Ascending aorta (tissue), 2 donors: ENCODE data around the gene FRMD3. TPM values are rescaled to one million over a fixed set of nuclear protein-coding genes. Genes with fewer than 3 reads are reported as not detected.
A peak's percentile ranks its signal among the peaks of the same experiment; 100 is the strongest.

Experiments
- DNase-seq, 2 donors: peaks; one replicate each; pipeline ENCODE4 v3.0.0-alpha.2; 2019; ENCODE audit warnings: low spot score in 2 of 2
- H3K27ac ChIP-seq, 2 donors: fragments of 200-600 bp; sonication (generic); one replicate each; pipeline ENCODE4 v1.5.1; 2016 to 2017; ENCODE audit warnings: mild to moderate bottlenecking in 1 of 2
- H3K27me3 ChIP-seq: fragments of 200-600 bp; sonication (generic); one replicate; pipeline ENCODE4 v1.5.1; 2017
- H3K36me3 ChIP-seq, 2 donors: fragments of 200-600 bp; sonication (generic); one replicate each; pipeline ENCODE4 v1.5.1; 2016
- H3K4me1 ChIP-seq, 2 donors: fragments of 200-600 bp; sonication (generic); one replicate each; pipeline ENCODE4 v1.5.1; 2016 to 2017; ENCODE audit warnings: mild to moderate bottlenecking in 1 of 2
- H3K4me3 ChIP-seq, 2 donors: fragments of 200-600 bp; sonication (generic); one replicate each; pipeline ENCODE4 v1.5.1; 2016 to 2017; ENCODE audit warnings: mild to moderate bottlenecking in 1 of 2
- H3K9me3 ChIP-seq, 2 donors: fragments of 200-600 bp; sonication (generic); one replicate each; pipeline ENCODE4 v1.5.1; 2016
- CTCF ChIP-seq, 3 experiments: fragments of 200-600 bp in 2 of 3; fragments of 450-650 bp in 1 of 3; sonication (generic) in 2 of 3; IDR thresholded peaks; one replicate each; pipeline ENCODE4 v1.5.1; 2016 to 2019; ENCODE audit warnings: antibody characterized with exemption in 3 of 3, mild to moderate bottlenecking in 1 of 3, moderate library complexity in 1 of 3
- intact Hi-C: fragments of 100-400 bp; cut with DNase I; formaldehyde crosslinking; loops from one replicate; pipeline ENCODE4 v1.15.1; 2023
- total RNA-seq: library from RNA; depleted of rRNA; stranded (reverse); fragments of >200 nt; gene quantifications from one replicate; pipeline ENCODE4 v1.1.0, GENCODE V29; 2016

The FRMD3 gene
- total RNA-seq, 1 donor from 2014 or later, result 8.5 TPM

- Histone ChIP-seq H3K27ac (peak overlapping the region in 1 of 2 donors; percentile 9), H3K4me3 (no peak overlapping the region), H3K36me3 (no peaks in the 10 kb centered on the region), H3K9me3 (no peaks in the 10 kb centered on the region), H3K27me3 (no peaks in the 10 kb centered on the region), H3K4me1 (peaks cover 0 to 23% of the 10 kb centered on the region in 2 donors)
- intact Hi-C loops, result no loop called here
- no peak for DNase-seq
- no peak for TF ChIP-seq CTCF (IDR thresholded peaks at IDR 0.05)
Measured at GRCh38 chr9:83432877-83433550, 105.2 kb downstream of the FRMD3 start.

- Histone ChIP-seq H3K9me3 (no peaks in the 10 kb centered on the region), H3K4me3 (no peak overlapping the region), H3K4me1 (peaks cover 0 to 24% of the 10 kb centered on the region in 2 donors), H3K27me3 (no peaks in the 10 kb centered on the region), H3K36me3 (no peaks in the 10 kb centered on the region), H3K27ac (peak overlapping the region; percentile 47 to 58)
- no peak for TF ChIP-seq CTCF (IDR thresholded peaks at IDR 0.05)
- intact Hi-C loops, result no loop called here
- peak in 1 of 2 donors; percentile 92 for DNase-seq
Measured at GRCh38 chr9:83432104-83432627, 106.0 kb downstream of the FRMD3 start.

GRCh38 chr9:83431101-83432060, 106.8 kb downstream of the FRMD3 start:
- peak in 1 of 2 donors; percentile 77 for DNase-seq
- no peaks in the 10 kb centered on the region for H3K27me3 ChIP-seq
- no peak for TF ChIP-seq CTCF (IDR thresholded peaks at IDR 0.05)
- no peak overlapping the region for H3K4me3 ChIP-seq
- no peaks in the 10 kb centered on the region for H3K36me3 ChIP-seq
- H3K9me3 ChIP-seq, result no peaks in the 10 kb centered on the region
- peak overlapping the region; percentile 47 to 58 for H3K27ac ChIP-seq
- intact Hi-C loops, result no loop called here
- peaks cover 0 to 29% of the 10 kb centered on the region in 2 donors for H3K4me1 ChIP-seq

GRCh38 chr9:83430681-83431080, 107.5 kb downstream of the FRMD3 start:
- H3K27ac ChIP-seq, result no peak overlapping the region
- H3K4me1 ChIP-seq, result peaks cover 0 to 33% of the 10 kb centered on the region in 2 donors

More at GRCh38 chr9:83430681-83431080, 107.5 kb downstream of the FRMD3 start:
- Histone ChIP-seq H3K36me3 (no peaks in the 10 kb centered on the region), H3K9me3 (no peaks in the 10 kb centered on the region), H3K27me3 (no peaks in the 10 kb centered on the region), H3K4me3 (no peak overlapping the region)
- DNase-seq, result peak in 1 of 2 donors; percentile 56
- intact Hi-C loops, result no loop called here
- TF ChIP-seq CTCF (IDR thresholded peaks at IDR 0.05), result no peak
